ENCODE results near the gene WDR1. TPM values are rescaled to one million over a fixed set of nuclear protein-coding genes. Genes with fewer than 3 reads are reported as not detected.

The WDR1 gene
- total RNA-seq, 1 donor from 2014 or later = 157 TPM

- no peak overlapping the region for H3K27ac ChIP-seq (replicated peaks)
- intact Hi-C loops (cut with micrococcal nuclease) = no loop called here
Observed at GRCh38 chr4:10028910-10029309, 87.7 kb downstream of the WDR1 start.

GRCh38 chr4:10026485-10026884, 90.1 kb downstream of the WDR1 start:
- intact Hi-C loops (cut with micrococcal nuclease) = no loop called here
- Histone ChIP-seq H3K27ac (replicated peaks) (no peak overlapping the region), H3K27me3 (ENCODE audit: low read depth) (no peaks in the 10 kb centered on the region), H3K9me3 (replicated peaks) (no peaks in the 10 kb centered on the region), H3K4me3 (no peak overlapping the region), H3K36me3 (no peaks in the 10 kb centered on the region), H3K4me1 (peaks cover 49% of the 10 kb centered on the region)
- no peak for TF ChIP-seq CTCF (IDR thresholded peaks at IDR 0.05; ENCODE audit: borderline replicate concordance)
- no peak for DNase-seq

More at GRCh38 chr4:10028910-10029309, 87.7 kb downstream of the WDR1 start:
- no peak for TF ChIP-seq CTCF (IDR thresholded peaks at IDR 0.05; ENCODE audit: borderline replicate concordance)
- Histone ChIP-seq H3K4me3 (no peak overlapping the region), H3K4me1 (peaks cover 49% of the 10 kb centered on the region), H3K36me3 (no peaks in the 10 kb centered on the region), H3K9me3 (replicated peaks) (no peaks in the 10 kb centered on the region), H3K27me3 (ENCODE audit: low read depth) (no peaks in the 10 kb centered on the region)
- DNase-seq = no peak

- H3K4me3 ChIP-seq = no peak overlapping the region
- TF ChIP-seq CTCF (IDR thresholded peaks at IDR 0.05; ENCODE audit: borderline replicate concordance) = no peak
- no peaks in the 10 kb centered on the region for H3K9me3 ChIP-seq (replicated peaks)
- H3K27ac ChIP-seq (replicated peaks) = no peak overlapping the region
- H3K27me3 ChIP-seq (ENCODE audit: low read depth) = no peaks in the 10 kb centered on the region
- peaks cover 49% of the 10 kb centered on the region for H3K4me1 ChIP-seq
- DNase-seq = no peak
- intact Hi-C loops (cut with micrococcal nuclease) = no loop called here
- H3K36me3 ChIP-seq = no peaks in the 10 kb centered on the region
Observed at GRCh38 chr4:10025230-10025806, 91.3 kb downstream of the WDR1 start.

Small RNAs within 50 kb of the gene (microRNA-seq; reads per million reads assigned to microRNA genes)
- gene MIR3138 = not detected

Other genes with a start within 250 kb of the WDR1 start
- gene SLC2A9, start 95.3 kb downstream of the WDR1 start, total RNA-seq = 8.2 TPM